Nephron (organoid): ENCODE measurements around the gene SAA1.
"Not testable (repeated sequence)": the region's sequence is repeated elsewhere in the genome, so short reads cannot be mapped to it uniquely, and the experiment has no call there.

Source experiments
- H3K27ac Mint-ChIP-seq, 3 experiments: 2 replicates each; pipeline ENCODE4 v1.8.0; 2020; ENCODE audit warnings: mixed read lengths in 3 of 3, mild to moderate bottlenecking in 2 of 3, moderate library complexity in 1 of 3
- H3K27me3 Mint-ChIP-seq: 2 replicates; pipeline ENCODE4 v1.8.0; 2021; ENCODE audit warnings: low read depth, mild to moderate bottlenecking, moderate library complexity, mixed read lengths
- H3K36me3 Mint-ChIP-seq: 2 replicates; pipeline ENCODE4 v1.8.0; 2020; ENCODE audit warnings: low read depth, mixed read lengths
- H3K4me1 Mint-ChIP-seq: 2 replicates; pipeline ENCODE4 v1.8.0; 2020; ENCODE audit warnings: mixed read lengths
- H3K4me3 Mint-ChIP-seq, 3 experiments: 2 replicates each; pipeline ENCODE4 v1.8.0; 2020; ENCODE audit warnings: mild to moderate bottlenecking in 3 of 3, mixed read lengths in 3 of 3, moderate library complexity in 2 of 3
- H3K9me3 Mint-ChIP-seq: 2 replicates; pipeline ENCODE4 v1.8.0; 2020; ENCODE audit warnings: mixed read lengths
- CTCF ChIP-seq, 3 experiments: fragments of 200-600 bp; sonication (generic); IDR thresholded peaks; one replicate each; pipeline ENCODE4 v1.5.0; 2021; ENCODE audit warnings: antibody characterized with exemption in 3 of 3; ENCODE audit not compliant: unreplicated experiment in 3 of 3

Gene SAA1

GRCh38 chr11:18239655-18240054 is 26.4 kb upstream of the SAA1 start:
- Mint-ChIP-seq H3K4me1 (no peaks in the 10 kb centered on the region), H3K27ac (no peak overlapping the region), H3K36me3 (no peaks in the 10 kb centered on the region), H3K4me3 (no peak overlapping the region), H3K9me3 (no peaks in the 10 kb centered on the region), H3K27me3 (peaks cover 10% of the 10 kb centered on the region)
- no peak for TF ChIP-seq CTCF (IDR thresholded peaks at IDR 0.05; ENCODE audit: unreplicated experiment in 3 of 3)

- no peaks in the 10 kb centered on the region for H3K27me3 Mint-ChIP-seq
- H3K36me3 Mint-ChIP-seq, result no peaks in the 10 kb centered on the region
- H3K27ac Mint-ChIP-seq, result no peak overlapping the region
- no peaks in the 10 kb centered on the region for H3K9me3 Mint-ChIP-seq
- no peak overlapping the region for H3K4me3 Mint-ChIP-seq
- TF ChIP-seq CTCF (IDR thresholded peaks at IDR 0.05; ENCODE audit: unreplicated experiment in 3 of 3), result peak in 2 of 3 experiments; percentile 25 to 45
- H3K4me1 Mint-ChIP-seq, result no peaks in the 10 kb centered on the region
Measured at GRCh38 chr11:18243783-18244362, 22.2 kb upstream of the SAA1 start.

DNA sequence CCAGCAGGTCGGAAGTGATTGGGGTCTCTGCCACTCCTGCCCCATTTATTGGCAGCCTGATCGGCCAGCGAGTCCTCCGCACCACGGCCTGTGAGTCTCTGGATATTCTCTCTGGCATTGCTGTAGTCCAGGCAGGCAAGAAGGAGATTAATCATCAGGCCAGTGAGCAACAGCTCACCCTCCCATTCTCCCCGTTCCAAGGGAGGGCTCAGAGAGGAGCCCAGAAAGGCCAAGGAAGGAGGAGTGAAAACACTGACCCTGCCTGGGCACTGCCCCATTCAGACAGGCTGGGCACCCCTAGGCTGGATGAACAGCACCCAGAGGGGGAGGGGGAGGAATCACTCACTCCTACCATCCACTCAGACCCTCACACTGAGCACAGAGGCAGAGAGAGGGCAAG is 20.7 kb upstream of the SAA1 start:
- no peaks in the 10 kb centered on the region for H3K9me3 Mint-ChIP-seq
- H3K27ac Mint-ChIP-seq, result no peak overlapping the region
- no peak overlapping the region for H3K4me3 Mint-ChIP-seq
- TF ChIP-seq CTCF (IDR thresholded peaks at IDR 0.05; ENCODE audit: unreplicated experiment in 3 of 3), result no peak
- no peaks in the 10 kb centered on the region for H3K4me1 Mint-ChIP-seq
- H3K27me3 Mint-ChIP-seq, result no peaks in the 10 kb centered on the region
- H3K36me3 Mint-ChIP-seq, result no peaks in the 10 kb centered on the region

GRCh38 chr11:18246379-18247190 is 19.5 kb upstream of the SAA1 start:
- H3K4me1 Mint-ChIP-seq, H3K36me3 Mint-ChIP-seq, H3K9me3 Mint-ChIP-seq, H3K4me3 Mint-ChIP-seq, H3K27ac Mint-ChIP-seq, H3K27me3 Mint-ChIP-seq: not testable (repeated sequence)

DNA sequence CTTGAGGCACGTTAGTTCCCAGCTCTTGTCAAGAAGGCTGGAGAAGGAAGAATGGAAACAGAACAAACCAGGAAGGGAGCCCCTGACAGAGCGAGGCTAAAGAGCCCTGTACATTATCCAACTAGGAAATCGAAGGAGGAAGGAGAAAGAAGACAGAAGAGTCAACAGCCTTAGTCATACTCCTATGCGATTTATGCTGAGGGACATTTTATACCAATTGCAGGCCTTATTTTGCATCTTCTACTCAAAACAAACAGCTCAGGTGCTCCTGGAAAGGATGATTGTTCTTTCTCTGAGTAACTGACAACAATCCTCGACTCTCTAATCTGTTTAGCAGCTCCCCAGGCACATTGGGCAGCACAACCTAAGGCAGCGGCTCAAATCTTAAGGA is 18.9 kb upstream of the SAA1 start:
- not testable (repeated sequence) for H3K4me1 Mint-ChIP-seq, H3K9me3 Mint-ChIP-seq, H3K27me3 Mint-ChIP-seq, H3K4me3 Mint-ChIP-seq, H3K36me3 Mint-ChIP-seq, H3K27ac Mint-ChIP-seq

GRCh38 chr11:18248561-18248960 is 17.5 kb upstream of the SAA1 start, which contains the start of gene SAA2:
SAA2 (minus strand) TSS chr11:18248668; CDS start chr11:18248011, 657 bp downstream.
- TF ChIP-seq CTCF (IDR thresholded peaks at IDR 0.05; ENCODE audit: unreplicated experiment in 3 of 3), result no peak
- Mint-ChIP-seq H3K27ac (no peak within 1 kb of the TSS), H3K4me1 (no peaks in the 10 kb centered on the region)

DNA sequence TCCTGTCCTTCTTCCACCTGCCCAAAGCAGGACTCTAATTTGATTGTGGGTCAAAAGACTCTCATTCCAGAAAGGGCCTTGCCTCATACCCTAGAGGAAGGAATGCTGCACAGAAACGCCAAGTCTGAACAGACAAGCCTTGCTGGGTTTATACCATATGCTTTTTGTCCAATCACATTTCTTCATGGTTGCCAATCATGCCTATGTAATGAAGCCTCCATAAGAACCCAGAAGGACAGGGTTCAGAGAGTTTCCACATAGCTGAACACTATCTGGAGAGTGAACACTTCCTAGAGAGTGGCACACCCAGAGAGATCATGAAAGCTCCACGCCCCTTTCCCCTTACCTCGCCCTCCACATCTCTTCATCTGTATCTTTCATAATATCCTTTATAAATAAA is 12.8 kb upstream of the SAA1 start:
- no peak overlapping the region for H3K27ac Mint-ChIP-seq
- H3K4me3 Mint-ChIP-seq, result no peak overlapping the region
- H3K4me1 Mint-ChIP-seq, result no peaks in the 10 kb centered on the region
- peaks cover 10% of the 10 kb centered on the region for H3K27me3 Mint-ChIP-seq
- H3K9me3 Mint-ChIP-seq, result no peaks in the 10 kb centered on the region
- no peaks in the 10 kb centered on the region for H3K36me3 Mint-ChIP-seq
- no peak for TF ChIP-seq CTCF (IDR thresholded peaks at IDR 0.05; ENCODE audit: unreplicated experiment in 3 of 3)

More at GRCh38 chr11:18248561-18248960, 17.5 kb upstream of the SAA1 start, which contains the start of gene SAA2:
- H3K9me3 Mint-ChIP-seq, result no peaks in the 10 kb centered on the region
- H3K36me3 Mint-ChIP-seq, result no peaks in the 10 kb centered on the region
- peaks cover 4% of the 10 kb centered on the region for H3K27me3 Mint-ChIP-seq
- H3K4me3 Mint-ChIP-seq, result no peak within 1 kb of the TSS
